Activated CD4-positive, alpha-beta T cell treated with anti-CD3 and anti-CD28 coated beads, Interleukin-2, Interleukin-4, amounts not matched to agents 100 ng/mL and 50 ng/mL, durations not matched to agents 16 hours and 8 hours (primary cell): ENCODE measurements around the gene ST6GALNAC2.

Experiments
- DNase-seq: peaks from one replicate; pipeline ENCODE4 v3.0.0-alpha.2; 2020; ENCODE audit warnings: low spot score

The ST6GALNAC2 gene

GRCh38 chr17:76599694-76600460 lies 14.2 kb upstream of the ST6GALNAC2 start:
- DNase-seq, result no peak

- DNase-seq, result no peak
Measured at GRCh38 chr17:76598004-76598439, 12.4 kb upstream of the ST6GALNAC2 start.

DNA sequence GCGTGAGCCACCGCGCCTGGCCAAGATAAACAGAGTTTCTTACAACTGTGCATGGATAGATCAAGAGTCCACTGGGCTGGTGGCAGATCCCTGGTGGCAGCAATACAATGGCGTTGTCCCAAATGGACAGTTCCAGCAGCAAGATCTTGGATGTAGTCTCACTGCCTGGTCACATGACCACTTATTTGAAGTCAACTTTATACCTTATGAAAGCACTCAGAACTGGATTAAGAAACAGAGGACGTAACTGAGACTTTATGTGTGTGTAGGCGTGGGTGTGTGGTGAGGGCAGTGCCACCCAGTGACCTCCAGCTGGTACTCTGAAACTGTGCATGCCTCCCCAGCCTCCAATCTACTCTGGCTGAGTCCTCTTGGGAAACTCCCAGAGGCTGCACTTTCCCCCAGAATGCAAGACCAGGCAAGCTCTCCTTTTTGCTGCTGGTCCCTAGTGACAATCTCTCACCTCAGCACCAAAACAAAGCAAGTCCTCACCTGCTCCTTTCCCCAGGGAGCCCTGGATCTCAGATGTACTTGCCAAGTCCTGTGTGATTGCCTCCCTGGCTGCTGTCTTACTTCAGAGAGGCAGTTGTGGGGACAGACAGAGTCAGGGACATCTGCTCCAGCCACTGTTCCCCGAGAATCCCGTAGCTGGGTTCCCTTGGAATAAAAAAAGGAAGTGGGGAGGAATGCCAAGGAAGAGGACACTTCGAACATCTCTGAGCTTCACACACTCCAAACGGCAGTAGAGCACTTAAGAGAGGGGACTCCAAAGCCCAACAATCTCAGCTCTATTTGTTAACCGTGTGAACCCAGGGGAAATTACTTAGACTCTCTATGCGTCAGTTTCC lies 11.7 kb upstream of the ST6GALNAC2 start:
- no peak for DNase-seq

DNA sequence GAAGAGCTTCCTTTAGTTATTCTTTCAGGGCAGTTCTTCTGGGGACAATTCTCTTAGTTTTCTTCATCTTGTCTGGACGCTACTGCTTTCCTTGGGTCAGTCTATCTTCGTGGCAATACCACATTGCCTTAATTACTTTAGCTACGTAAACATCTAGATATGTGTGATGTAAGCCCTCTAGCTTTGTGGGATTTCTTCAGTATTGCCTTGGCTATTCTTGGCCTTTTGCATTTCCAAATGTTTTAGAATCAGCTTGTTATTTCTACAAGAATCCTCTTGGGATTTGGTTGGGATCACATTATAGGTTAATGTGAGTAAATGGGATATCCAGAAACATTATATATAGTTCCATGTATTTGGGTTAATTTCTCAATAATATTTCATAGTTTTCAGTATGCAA lies 9.0 kb upstream of the ST6GALNAC2 start:
- no peak for DNase-seq

- no peak for DNase-seq
Measured at GRCh38 chr17:76593959-76594358, 8.3 kb upstream of the ST6GALNAC2 start.

- DNase-seq, result no peak
Measured at GRCh38 chr17:76593384-76593826, 7.7 kb upstream of the ST6GALNAC2 start.

- no peak for DNase-seq
Measured at GRCh38 chr17:76588182-76588581, 2.5 kb upstream of the ST6GALNAC2 start.

GRCh38 chr17:76586741-76587487 lies 1.3 kb upstream of the ST6GALNAC2 start:
- no peak for DNase-seq

DNA sequence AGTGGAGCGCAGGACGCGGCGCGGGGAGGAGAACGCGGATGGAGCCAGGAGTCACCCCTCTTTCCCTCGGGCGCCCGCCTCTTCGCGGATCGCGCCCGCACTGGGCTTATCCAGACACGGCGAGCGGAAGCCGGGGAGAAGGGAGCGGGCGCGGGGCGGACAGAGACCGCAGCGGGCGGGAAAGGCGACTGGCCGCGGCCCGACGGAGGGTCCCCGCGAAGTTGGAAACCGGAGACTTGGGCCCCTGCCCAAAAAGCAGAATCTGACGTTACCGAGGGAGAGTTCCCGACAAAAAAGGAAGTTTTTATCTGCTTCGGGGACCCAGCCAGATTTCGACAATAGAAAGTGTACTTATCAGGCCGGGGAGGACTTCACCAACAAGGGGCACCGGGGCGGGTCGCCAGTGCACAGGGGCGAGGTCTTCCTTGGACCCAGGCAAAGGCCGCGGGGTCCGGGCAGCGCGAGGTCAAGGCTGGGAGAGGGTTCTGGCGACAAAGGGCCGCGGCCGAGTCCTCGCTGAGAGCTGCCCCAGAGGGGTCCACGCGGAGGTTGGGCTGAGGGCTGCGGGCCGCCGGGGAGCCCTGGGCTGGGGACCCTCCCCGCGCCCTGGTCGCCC lies 519 bp downstream of the ST6GALNAC2 start:
- DNase-seq, result no peak

DNA sequence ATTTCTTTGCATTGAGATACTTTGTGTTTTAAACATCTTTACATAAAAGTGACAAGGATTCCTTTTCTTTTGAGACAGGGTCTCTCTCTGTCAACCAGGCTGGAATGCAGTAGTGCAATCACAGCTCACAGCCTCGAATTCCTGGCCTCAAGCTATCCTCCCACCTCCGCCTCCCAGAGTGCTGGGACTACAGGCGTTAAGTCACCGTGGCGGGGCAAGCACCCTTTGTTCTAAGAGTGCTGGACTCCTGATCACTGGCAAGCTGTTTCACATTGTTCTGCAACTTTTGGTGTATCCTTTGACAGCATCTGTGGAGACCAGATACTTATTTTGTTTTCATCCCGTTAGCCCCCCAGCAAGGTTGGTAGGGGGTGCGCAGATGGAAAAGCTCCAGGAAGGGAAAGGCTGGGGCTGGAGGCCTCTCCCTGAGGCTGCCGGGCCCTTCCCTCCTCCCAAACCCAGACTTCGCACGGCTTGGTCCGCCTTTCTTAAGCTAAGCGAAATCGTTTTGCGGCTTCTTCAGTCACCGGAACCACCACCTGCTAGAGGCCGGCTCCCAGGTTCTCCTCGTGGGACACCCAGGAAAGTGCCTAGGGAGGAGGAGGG lies 1.1 kb downstream of the ST6GALNAC2 start:
- DNase-seq, result no peak

DNA sequence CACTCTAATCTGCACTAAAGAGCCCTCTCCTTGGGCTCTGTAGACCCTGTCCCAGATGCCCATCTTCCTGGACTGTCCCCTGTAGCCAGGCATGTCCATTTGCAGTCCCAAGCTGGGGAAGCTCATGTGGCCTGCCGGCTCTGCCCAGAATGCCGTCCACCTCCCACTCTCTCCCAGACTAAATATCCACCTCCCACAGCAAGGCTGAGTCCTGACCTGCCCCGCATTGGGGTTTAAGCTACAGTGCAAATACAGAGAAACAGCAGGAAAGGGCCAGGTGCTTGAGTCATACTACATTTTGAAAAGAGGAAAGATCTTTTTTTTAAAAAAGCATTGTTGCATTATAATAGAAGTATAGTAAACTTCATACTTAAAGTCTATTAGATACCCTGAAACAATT lies 3.0 kb downstream of the ST6GALNAC2 start:
- DNase-seq, result no peak

DNA sequence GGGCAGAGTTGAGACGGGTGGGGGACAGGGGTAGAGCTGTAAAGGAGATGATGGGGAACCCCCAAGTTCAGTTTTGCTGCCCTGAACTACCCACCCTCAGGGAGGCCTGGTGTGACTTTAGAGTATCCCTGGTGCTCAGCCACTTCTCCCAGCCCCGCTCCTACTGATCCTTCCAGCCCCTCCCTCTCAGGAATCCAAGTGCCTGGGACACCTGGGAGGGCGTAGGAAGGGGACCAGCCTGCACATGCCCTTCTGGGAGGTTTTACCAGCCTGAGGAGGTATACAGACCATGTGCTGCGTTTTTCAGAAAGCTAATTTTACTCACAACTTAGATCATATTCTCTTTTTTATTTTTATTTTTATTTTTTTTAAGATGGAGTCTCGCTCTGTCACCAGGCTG lies 4.1 kb downstream of the ST6GALNAC2 start:
- DNase-seq, result no peak

DNA sequence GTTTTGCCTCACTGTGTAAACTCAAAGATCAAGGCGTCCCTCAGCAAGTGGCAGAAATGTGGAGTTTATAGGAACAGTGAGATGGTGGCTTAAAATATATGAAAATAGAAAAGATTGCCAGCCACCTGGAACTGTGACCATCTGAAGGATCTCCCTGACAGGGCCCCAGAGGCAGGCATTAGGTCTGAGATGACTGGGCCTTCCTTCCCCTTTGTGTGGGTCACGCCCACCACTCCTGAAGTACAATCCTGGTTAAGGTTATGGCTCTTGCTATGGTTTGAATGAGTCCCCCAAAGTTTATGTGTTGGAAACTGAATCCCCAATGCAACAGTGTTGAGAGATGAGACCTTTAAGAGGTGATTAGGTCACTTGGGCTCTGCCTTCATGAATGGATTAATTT lies 6.4 kb downstream of the ST6GALNAC2 start:
- DNase-seq, result no peak

DNA sequence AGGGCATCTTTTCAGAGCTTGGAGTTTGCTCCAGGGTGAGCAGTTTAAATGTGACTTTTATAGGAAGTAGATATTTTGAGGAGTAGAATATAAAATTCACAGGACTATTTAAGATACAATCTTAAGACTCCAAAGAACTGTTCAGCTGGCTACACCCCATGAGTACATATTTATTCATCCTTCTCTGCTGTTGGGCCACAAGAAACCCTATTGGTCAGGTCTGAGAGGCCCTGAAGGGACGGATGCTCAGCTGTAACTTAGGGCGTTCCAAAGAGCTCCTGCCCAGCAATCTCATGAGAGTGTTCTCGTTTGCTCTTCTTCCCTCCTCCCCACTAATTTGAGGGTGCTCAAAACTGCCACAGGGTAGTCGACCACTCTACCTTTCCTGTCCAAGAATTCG lies 7.3 kb downstream of the ST6GALNAC2 start:
- DNase-seq, result no peak

- no peak for DNase-seq
Measured at GRCh38 chr17:76577876-76578275, 7.8 kb downstream of the ST6GALNAC2 start.

GRCh38 chr17:76576189-76576588 lies 9.5 kb downstream of the ST6GALNAC2 start:
- DNase-seq, result no peak

DNA sequence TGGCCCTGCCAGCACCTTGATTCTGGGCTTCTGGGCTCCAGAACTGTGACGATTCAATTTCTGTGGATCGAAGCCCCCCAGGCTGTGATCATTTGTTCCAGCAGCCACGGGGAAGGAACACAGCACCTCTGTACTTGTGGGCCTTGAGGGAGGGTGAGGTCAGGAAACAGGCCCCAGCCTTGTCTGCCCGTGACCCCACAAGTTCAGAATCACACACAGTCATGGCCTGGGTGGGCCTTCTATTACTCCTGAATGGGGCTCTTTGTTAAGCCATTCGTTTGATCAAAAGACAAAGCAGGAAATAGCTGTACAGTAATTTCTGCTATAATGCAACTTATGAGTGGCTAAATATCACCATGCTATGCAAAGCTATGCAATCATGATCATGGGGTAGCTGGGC lies 10.1 kb downstream of the ST6GALNAC2 start:
- DNase-seq, result no peak

DNA sequence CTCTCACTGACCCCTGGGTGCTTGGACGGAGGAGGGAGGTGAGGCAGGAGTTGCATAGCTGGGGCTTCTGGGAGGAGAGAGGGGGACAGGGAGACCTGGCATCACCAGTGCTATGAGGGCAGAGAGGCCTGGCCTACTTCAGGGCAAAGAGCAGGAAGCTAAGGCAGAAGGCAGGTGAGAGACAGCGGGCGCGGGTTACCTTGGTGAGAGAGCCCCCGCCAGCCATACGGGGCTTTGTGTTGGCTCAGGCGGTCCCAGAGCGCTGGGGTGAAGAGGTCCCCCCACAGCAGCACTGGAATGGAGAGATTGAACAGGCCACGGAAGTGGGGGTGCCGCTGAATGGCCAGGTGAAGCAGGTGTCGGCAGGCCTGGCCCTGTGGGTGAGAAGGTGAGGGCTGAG lies 11.5 kb downstream of the ST6GALNAC2 start:
- no peak for DNase-seq

DNA sequence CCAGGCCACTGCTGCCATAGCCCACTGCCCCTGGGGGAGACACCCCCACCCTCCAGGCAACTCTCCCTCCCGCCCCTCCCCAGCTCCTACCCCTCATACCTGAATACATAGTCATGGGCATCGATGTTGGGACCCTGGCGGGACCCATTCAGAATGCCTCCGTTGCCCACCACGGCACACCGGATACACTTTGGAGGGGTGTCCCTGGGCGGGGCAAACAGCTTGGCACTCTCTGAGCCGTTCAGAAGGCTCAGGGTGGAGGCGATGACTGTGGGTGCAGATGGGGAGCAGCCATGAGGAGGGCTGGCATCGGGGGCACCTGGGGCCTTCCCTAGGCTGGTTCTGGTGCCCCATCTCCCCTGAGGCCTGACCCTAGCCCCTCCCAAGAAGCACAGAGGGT lies 12.6 kb downstream of the ST6GALNAC2 start:
- no peak for DNase-seq

DNA sequence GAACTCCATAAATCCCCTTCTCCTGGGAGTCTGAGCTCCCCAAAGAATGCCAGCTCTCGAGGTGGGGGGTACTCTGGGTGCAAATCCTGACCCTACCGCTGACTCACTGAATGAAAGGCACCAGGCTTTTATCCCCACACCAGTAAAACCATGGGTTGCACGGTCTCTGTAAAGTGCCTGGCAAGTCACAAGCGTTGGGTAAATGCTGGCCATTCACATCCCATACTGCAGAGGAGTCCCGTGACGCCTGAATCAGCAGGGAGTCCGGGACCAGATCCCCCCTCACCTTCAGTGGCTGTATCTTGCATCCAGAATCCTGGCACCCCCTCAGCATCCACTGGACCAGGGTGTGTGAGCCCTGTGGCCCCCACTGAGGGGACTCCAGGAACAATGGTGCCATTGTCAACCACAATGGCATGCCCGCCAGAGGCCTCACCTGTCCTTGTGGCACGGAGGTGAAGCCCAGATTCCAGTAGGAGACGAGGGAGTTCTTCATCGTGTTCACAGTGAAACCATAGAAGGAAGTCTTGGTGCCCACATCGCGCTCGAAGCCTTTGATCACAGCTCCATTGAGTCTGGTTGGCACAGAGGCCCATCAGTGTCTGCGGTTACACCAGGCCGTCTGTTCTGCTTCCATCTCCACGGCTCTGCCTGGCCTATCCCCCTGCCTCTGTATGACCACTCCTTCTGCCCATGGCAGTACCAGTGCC lies 13.3 kb downstream of the ST6GALNAC2 start:
- DNase-seq, result no peak

DNA sequence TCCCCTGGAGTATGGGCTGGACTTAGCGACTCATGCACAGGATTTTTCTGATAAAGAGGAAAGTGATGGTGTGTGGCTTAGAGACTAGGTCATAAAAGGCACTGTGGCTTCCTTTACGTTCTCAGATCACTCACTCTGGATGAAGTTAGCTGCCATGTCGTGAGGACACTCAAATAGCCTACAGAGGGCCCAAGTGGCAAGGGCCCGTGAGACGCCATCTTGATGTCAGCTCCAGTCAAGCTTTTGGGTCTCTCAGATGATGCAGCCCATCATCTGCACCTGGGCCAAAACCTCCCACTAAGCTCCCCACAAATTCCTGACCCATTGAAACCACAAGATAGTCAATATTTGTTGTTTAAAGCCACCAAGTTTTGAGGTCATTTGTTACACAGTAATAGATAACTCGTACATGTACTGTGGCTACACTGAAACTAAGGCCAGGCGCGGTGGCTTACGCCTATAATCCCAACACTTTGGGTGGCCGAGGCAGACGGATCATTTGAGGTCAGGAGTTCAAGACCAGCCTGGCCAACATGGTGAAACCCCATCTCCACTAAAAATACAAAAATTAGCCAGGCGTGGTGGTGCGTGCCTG lies 14.7 kb downstream of the ST6GALNAC2 start:
- DNase-seq, result no peak
